Adrenal gland (tissue), 5 donors: Measurements from ENCODE around the gene TSPAN18.

Experiments used
- POLR2A ChIP-seq, 2 donors: fragments of 450-650 bp; IDR thresholded peaks; one replicate each; pipeline ENCODE4 v1.6.1; 2017; ENCODE audit warnings: antibody characterized with exemption in 2 of 2, mild to moderate bottlenecking in 2 of 2, moderate library complexity in 1 of 2
- TF ChIP-seq, protein P1 (sequence below), 6 experiments: fragments of 450-650 bp in 4 of 6; fragments of 200-600 bp in 2 of 6; sonication (generic) in 1 of 6; IDR thresholded peaks; 1 replicate in 5 of 6; 2 replicates in 1 of 6; pipeline versions ENCODE4 v1.5.1 to v1.8.0; 2016 to 2021; ENCODE audit warnings: antibody characterized with exemption in 6 of 6, mild to moderate bottlenecking in 2 of 6, moderate library complexity in 1 of 6
- donor health status: DM: no; HTN: no; CAD: no.

DNA sequence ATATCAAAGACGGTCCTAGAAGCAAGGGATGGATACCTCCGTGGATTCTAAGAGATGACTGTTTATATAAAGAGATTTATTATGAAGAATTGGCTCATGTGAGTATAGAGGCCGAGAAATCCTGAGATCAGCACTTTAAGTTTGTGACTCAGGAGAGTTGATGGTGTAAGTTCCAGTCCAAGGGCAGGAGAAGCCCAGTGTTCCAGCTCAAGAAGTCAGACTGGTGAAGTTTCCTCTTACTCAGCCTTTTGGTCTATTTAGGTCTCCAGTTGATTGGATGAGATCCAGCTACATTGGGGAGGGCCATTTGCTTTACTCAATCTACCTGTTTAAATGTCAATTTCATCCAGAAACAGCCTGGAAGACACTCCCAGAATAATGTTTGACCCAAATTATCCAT lies 45.1 kb downstream of the TSPAN18 start:
- TF ChIP-seq, protein P1, sequence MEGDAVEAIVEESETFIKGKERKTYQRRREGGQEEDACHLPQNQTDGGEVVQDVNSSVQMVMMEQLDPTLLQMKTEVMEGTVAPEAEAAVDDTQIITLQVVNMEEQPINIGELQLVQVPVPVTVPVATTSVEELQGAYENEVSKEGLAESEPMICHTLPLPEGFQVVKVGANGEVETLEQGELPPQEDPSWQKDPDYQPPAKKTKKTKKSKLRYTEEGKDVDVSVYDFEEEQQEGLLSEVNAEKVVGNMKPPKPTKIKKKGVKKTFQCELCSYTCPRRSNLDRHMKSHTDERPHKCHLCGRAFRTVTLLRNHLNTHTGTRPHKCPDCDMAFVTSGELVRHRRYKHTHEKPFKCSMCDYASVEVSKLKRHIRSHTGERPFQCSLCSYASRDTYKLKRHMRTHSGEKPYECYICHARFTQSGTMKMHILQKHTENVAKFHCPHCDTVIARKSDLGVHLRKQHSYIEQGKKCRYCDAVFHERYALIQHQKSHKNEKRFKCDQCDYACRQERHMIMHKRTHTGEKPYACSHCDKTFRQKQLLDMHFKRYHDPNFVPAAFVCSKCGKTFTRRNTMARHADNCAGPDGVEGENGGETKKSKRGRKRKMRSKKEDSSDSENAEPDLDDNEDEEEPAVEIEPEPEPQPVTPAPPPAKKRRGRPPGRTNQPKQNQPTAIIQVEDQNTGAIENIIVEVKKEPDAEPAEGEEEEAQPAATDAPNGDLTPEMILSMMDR (IDR thresholded peaks at IDR 0.05), result no peak
- no peak for TF ChIP-seq POLR2A (IDR thresholded peaks at IDR 0.05)
